ENCODE results near the gene KCNAB2.
"Not testable (repeated sequence)": the region's sequence is repeated elsewhere in the genome, so short reads cannot be mapped to it uniquely, and the experiment has no call there.

Gene KCNAB2

GRCh38 chr1:6010554-6010953, 35.1 kb upstream of the KCNAB2 start:
- DNase-seq (ENCODE audit: low spot score), result no peak

GRCh38 chr1:6011161-6011945, 34.3 kb upstream of the KCNAB2 start:
- DNase-seq (ENCODE audit: low spot score), result no peak

DNA sequence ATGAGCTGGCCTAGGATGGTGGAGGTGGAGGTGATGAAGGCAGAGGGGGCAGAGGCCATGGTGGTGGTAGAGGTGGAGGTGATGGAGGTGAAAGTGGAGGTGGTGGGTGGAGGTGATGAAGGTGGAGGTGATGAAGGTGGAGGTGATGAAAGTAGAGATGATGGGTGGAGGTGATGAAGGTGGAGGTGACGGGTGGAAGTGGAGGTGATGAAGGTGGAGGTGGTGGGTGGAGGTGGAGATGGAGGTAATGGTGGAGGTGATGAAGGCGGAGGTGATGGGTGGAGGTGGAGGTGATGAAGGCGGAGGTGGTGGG, 33.8 kb upstream of the KCNAB2 start:
- no peak for DNase-seq (ENCODE audit: low spot score)

- DNase-seq (ENCODE audit: low spot score), result no peak
These were observed 33.0 kb upstream of the KCNAB2 start for GRCh38 chr1:6012529-6013318.

GRCh38 chr1:6013491-6013890, 32.2 kb upstream of the KCNAB2 start:
- DNase-seq (ENCODE audit: low spot score), result no peak

- no peak for DNase-seq (ENCODE audit: low spot score)
These were observed 31.3 kb upstream of the KCNAB2 start for GRCh38 chr1:6014130-6014999.

- no peak for DNase-seq (ENCODE audit: low spot score)
These were observed 29.4 kb upstream of the KCNAB2 start for GRCh38 chr1:6016191-6016865.

DNA sequence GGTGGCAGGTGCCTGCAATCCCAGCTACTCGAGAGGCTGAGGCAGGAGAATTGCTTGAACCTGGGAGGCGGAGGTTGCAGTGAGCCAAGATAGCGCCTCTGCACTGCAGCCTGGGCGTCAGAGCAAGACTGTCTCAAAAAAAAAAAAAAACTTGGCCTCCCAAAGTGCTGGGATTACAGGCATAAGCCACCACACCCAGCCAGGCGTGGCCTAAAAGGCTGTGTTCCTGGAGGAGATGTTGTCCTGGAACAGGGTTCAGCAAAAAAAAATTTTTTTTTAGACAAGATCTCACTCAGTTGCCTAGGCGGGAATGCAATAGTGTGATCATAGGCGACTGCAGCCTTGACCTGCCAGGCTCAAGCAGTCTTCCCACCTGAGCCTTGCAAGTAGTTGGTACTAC, 28.0 kb upstream of the KCNAB2 start:
- DNase-seq (ENCODE audit: low spot score), result not testable (repeated sequence)

- no peak for DNase-seq (ENCODE audit: low spot score)
These were observed 26.4 kb upstream of the KCNAB2 start for GRCh38 chr1:6019166-6019845.

- DNase-seq (ENCODE audit: low spot score), result no peak
These were observed 23.5 kb upstream of the KCNAB2 start for GRCh38 chr1:6022193-6022592.

- DNase-seq (ENCODE audit: low spot score), result no peak
These were observed 22.3 kb upstream of the KCNAB2 start for GRCh38 chr1:6023346-6023745.

DNA sequence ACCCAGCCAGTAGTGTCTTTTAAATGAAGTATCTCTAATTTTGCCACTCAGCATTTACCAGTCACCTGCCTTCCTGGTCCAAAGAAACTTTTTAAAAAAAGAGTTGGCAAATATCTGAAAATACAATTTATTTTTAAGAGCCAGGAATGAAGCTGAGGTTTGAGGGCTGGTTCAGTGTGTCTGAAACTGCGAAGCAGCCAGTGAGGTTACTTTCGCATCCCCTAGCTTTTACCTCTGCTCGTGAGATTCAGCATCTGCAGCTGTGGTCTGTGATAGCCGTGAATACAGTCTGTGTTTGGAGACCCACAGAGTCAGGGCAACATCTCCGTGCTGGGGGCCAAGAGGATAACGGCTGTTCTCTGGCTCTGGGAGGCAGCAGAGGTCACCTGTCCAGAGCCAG, 21.3 kb upstream of the KCNAB2 start:
- DNase-seq (ENCODE audit: low spot score), result no peak

- DNase-seq (ENCODE audit: low spot score), result no peak
These were observed 20.2 kb upstream of the KCNAB2 start for GRCh38 chr1:6025269-6026094.

DNA sequence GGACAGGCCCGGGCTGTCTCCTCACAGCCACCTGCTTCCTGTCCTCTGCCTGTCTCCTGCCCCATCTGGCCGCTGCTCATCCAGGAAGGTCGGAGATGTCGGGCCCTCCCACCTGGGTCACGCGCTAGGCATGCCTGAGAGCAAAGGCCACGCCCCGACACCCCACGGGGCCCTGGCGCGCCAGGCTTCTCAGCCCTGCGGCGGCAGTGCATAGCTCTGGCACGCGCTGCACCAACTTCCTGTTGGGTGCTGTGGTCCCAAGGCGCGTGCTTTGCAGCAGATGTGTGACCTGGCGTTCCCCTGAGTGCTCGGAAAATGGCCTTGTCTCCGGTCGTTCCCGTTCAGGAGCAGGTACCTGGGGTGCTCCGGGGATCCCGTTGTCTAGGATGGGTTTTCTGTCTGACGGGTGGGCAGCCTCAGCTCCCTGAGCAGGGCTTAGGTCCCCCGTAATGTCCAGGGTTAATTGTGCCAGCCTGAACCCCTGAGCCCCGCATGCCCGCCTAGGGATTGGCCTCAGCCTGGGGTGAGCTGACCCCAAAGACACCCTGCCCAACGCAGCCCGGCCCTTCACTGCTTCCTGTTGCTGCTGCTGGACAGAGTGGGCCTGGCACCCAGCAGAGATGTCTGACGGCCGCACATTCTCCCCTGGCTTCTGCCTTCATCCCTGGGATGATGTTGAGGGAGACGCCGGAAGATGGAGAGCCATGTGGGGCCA, 19.4 kb upstream of the KCNAB2 start:
- no peak for DNase-seq (ENCODE audit: low spot score)

GRCh38 chr1:6027591-6027990, 18.1 kb upstream of the KCNAB2 start:
- no peak for DNase-seq (ENCODE audit: low spot score)

DNA sequence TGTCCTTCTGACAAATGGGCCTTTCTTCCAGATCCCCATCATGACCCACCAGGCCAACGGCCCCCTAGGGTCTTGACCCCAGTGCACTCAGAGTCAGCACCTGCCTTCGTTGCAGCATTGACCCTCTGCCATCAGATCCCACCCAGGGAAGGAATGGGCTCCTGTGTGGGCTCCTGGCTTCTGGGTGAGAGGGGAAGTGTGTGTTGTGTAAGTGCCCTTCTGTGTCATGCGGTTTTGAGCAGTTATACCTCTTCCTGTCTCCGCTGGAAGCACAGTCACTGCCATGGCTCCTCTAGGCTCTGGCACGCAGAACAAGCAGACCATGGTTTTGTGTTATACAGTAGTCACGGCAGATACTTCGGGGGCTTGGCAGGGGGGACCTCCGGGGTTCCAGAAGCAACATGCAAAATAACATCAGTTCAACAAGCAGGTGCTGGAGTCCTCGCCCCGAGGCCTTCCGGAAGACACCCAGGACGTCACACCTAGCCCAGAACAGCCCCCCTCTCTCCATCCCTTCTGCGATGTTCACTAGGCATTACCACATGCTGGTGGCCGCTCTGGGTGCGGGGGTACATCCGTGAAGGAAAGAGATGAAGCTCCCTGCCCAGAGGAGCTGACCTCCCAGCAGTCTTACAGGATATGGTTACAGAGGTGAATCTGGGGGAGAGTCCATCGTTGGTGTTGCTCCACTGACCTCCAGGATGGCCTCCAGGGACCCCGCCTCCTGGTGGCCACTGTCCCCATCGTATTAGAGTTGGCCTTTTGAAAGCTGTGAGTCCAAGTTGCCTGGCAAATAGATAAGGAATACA, 17.4 kb upstream of the KCNAB2 start:
- DNase-seq (ENCODE audit: low spot score), result no peak

DNA sequence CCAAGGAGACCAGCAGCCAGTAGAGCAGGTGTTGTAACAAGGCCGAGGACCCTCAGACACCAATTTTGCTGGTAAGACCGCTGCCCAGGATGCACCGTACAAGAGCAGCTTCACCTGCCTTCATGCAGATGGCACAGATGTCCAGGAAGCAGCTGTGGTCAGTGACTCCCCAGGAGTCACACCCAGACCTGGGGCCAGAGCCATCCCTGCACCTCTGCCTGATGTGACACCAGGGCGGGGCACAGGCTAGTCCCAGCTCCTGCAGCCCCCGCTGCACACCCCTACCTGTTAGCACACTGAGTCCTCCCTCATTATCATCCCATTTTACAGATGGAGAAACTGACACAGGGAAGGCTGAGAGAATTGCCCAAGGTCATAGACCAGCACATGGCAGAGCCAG, 16.3 kb upstream of the KCNAB2 start:
- no peak for DNase-seq (ENCODE audit: low spot score)

GRCh38 chr1:6030132-6030531, 15.6 kb upstream of the KCNAB2 start:
- DNase-seq (ENCODE audit: low spot score), result no peak
